Left hindlimb (tissue), 1 donor: Measurements from ENCODE around the gene FBXO36.
"Not testable (repeated sequence)": the region's sequence is repeated elsewhere in the genome, so short reads cannot be mapped to it uniquely, and the experiment has no call there.

ENCODE experiments used
- DNase-seq: peaks from one replicate; pipeline ENCODE4 v3.0.0-alpha.2; 2018

Gene FBXO36, protein sequence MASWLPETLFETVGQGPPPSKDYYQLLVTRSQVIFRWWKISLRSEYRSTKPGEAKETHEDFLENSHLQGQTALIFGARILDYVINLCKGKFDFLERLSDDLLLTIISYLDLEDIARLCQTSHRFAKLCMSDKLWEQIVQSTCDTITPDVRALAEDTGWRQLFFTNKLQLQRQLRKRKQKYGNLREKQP

DNA sequence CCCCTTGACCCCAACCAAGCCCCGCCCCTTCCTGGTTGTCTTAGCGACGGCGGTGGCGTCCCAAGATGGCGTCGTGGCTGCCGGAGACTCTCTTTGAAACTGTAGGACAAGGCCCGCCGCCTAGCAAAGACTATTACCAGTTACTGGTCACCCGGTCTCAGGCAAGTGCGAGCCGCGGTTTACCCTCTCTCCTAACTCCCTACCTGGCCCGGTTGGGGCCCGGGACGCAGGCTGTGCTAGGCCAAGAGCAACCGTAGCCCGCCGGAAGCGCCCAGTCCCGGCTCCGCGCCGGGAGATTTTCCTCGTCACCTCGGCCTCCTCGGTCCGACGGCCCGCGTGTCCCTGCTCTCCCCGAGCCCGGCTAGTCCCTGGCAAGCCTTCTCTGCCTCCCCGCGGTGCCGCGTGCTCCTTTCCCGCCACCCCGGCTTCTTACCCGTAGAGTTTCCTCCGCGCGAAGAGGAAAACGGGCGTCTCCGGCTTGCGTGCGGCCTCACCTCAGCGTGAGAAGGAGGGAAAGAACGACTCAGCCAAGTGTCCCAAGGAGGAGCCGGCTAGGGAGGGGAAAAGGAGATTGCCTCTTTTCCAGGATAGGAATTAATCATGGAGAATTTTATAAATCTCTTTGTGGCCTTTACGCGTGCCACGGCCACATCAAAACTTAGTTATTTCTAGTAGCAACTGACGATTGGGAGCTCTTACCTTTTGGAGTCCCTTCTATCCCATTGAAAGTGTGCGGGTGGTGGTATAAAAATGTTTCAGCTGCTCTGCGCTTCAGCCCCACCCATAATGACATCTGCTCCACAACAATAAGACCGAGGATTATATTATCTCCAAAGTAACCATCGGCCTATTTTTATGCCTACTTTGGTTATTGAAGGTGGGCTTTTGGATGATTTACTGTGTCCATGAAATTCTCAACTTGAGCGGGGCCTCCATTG, at the start of gene FBXO36:
Gene FBXO36 (plus strand): TSS at position 55 of the 938 bp plus-strand sequence. CDS start 11 bp downstream, at position 66.
- DNase-seq = no peak

DNA sequence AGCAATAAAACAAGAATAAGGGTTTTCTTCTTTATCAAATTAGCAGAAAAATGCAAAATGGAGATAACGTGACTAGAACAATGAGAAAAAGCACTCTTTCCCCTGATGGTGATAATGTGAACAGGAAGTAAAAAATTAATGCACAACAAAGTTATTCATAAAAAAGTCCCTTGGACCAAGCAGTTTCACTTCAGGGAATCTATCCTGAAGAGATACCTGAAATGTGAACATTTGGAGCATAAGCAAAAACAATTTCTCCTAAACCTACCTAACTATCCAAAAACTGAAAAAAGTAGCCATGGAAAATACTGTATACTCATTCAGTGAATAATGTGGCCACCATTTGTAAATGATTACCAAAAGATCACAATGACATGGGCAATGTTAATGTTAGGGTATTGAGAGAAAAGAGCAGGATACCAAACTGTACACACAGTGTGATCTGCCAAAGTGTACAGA, 49.2 kb upstream of the FBXO36 start:
- no peak for DNase-seq

DNA sequence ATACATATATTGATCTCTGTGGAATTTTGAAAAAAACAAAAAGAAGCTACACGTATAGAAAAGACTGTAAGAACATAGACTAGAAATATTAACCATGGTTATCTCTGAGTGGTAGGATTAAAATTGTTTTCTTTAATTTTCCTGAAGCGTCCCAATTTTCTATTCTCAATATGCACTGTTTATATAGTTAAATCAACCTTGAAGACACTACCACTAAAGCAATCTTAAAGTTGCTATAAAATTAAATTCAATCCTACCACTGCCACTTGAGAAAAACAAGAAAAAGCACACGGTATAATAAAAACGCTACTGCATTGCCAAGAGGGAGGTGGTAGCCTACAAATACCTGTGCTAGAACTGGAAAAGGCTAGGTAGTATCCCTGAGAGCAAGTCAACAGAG, 47.7 kb upstream of the FBXO36 start:
- no peak for DNase-seq

DNA sequence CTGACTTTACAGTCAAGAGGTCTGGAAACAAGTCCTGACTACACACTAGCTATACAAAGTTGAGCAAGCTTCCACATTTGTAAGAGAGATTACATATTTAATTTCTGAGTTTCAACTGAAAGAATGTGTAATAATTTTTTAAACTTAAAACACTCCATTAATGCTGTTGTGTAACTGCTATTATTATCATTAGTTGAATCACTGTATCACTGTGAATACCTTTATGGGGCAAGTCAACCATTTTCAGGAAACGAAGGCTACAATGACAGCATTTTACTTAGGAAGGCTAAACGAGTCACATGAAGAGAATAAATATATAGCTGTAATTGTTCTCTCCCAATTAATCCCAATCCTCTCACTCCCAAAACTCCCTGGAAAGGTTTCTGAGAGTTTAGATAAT, 46.8 kb upstream of the FBXO36 start:
- DNase-seq = no peak

DNA sequence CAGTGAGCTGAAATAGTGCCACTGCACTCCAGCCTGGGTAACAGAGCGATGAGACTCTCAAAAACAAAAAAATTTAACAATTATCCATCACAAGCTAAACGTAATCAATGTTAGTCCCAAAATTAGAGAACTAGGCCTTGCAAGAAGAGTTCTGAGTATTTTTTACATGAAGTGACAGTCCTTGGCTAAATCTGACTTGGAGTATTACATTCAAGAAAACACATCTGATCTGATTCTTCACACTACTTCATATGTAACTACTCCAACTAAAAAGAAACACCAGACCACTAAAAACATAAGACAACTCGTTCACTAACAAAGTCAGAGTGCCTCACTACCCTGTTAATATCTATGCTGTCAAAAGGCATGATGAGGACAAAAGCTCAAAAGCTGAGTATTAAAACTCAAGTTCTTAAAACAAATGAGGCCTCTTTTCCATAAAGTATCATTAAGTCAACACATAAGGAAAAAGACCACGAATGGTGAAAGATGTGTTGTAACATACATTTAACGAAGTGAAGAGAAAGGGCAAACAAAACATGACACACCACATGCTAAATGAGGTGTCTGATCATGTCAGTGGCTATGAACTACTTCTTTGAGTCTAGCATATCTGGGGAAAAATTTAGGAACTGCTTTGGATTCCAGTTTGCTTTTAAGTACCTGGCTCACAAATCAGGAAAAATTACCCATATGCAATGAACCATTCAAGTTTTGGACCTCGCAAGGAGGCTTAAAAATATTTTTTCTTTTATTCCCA, 42.9 kb upstream of the FBXO36 start:
- no peak for DNase-seq

DNA sequence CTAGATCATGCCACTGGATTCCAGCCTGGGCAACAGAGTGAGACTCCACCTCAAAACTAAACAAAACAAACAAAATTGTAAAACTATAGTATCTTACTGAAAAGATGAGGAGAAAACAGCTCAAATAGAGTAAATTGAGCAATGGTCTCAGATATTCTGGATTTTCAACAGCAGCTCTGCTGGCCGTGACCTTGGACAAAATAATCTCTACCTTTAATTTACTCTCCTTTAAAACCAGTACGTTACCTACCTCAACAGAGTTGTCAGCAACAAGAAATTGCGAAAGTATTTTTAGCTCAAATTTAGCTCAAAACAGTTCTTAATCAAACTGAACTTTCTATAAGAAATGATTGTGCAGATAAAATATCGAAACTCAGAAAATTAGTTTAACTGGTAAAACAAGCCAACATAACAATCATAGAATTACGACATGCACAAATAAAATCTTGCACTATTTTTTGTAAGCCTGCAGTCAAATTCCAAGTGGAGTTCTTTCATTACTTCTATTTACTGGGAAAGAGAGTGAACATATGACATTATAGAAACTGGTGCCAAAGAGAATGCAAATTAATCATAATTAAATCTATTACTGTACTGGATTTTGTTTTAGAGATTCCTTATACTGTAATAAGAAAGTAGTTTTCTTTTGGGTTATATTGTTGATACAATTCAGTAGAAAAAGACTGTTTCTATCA, 41.3 kb upstream of the FBXO36 start:
- no peak for DNase-seq

DNA sequence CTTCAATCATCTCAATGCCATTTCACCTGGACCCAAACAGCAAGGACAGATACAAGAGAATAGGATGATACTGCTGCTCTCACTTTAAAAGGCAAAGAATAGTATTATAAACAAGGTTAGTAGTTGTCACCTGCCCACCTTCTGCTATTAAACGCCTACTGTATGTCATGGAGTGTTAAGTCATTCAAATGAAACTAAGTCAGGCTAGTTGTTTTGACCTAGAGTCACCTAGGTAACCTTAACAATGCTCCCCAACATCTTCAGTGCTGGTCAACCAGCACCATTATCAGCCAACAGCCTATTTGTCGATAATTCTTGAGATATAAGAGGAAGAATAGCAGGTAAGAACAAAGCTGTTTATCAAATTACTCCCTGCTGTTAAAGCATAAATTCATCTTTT, 39.7 kb upstream of the FBXO36 start:
- no peak for DNase-seq

DNA sequence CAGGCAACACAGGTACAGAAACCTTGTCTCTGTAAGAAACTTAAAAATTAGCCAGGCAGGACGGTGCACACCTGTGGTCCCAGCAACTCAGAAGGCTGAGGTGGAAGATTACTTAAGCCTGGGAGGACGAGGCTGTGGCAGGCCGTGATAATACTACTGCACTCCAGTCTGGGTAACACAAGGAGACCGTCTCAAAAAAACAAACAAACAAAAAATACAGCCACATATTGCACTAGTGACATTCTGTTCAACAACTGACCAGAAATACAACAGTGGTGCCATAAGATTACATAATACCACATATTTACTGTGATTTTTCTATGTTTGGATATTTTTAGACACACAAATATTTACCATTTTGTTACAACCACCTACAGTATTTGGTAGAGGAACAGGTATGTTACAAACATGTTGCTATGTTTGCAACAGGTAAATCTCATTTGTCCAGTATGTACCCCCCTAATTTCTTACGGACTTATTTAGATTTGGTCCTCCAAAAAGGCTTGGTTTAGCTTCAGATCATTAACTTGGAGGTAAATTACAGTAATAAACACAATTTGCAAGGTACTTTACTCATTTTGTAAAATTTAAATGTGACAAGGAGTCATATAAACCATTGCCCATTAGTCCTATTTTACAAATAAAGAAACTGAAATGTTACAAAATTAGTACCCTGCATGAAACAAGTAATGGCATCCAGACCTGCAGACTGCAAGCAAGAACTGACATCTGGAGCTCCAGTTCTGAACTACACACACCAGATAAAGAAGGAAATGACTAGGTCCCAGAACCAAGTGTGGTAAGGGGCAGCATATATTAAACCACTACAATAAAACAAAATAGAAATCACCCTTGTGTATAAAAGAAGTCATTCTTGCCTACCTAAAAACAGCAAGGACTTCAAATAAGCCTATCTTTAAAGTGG, 37.3 kb upstream of the FBXO36 start:
- DNase-seq = no peak

DNA sequence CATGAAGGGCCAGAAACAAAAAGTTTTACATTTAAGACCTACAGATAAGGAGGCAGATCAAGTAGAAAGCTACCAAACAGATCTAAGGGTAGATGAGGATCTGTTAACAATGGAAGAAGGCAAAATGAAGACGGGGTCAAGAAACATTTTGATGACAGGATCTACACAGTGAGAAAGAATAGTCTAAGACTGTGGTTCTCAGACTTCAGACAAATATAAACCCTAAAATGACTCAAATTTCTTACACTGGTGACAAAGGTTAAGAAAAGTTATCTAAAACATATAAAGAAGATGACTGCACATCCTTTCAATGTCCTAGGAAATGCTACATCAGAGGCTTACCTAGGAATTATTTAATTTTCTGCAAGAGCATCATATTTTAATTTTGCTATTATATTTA, 34.9 kb upstream of the FBXO36 start:
- no peak for DNase-seq

DNA sequence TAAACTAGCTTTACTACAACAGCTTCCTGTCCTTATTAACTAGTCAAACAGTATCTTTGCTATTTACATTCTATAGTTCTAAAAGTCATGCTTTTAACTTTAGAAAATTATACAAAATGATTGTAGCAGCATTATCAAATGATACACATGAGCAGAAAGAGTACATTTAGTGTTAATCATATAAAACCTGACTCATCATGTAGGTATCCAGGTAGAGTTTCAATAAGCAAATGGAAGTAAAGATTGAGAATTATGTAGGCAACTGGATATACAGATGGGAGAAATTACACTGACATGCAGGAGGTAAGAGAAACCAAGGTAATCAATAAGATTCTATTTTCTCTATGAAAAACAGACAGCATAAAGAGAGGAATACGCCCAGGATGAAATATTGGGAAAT, 34.3 kb upstream of the FBXO36 start:
- no peak for DNase-seq

DNA sequence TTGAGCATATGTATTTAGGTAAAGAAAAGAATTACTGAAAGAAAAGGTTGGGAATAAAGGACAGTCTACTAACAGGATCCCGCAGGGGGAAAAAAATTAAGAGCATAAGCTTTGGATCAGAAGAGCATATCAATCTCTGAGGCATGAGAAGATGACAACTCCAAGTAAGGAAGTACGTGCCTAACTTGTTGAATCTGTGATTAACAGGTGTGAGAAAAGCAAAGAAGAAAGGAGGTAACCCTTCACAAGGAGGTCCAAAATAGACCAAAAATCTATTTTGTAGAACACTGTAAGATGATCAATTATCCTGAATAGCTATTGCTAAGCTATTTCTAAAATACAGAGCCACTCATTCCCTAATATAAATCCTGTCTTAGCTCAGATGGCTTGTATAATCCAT, 33.3 kb upstream of the FBXO36 start:
- no peak for DNase-seq

DNA sequence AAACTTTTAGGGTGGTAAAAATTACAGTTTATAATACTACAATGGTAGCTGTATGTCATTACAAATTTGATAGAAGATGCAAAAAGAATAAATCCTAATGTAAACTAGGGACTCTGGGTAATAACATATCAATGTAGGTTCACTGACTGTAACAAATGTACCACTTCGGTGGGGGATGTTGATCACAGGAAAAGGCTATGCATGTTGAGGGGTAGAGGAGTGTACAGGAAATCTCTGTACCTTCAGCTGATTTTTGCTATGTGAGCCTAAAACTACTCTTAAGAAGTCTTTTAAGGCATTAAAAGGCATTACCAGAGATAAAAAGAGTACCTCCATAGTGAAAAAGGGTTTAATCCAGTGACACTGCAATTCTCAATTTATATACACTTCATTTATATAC, 25.4 kb upstream of the FBXO36 start:
- no peak for DNase-seq

DNA sequence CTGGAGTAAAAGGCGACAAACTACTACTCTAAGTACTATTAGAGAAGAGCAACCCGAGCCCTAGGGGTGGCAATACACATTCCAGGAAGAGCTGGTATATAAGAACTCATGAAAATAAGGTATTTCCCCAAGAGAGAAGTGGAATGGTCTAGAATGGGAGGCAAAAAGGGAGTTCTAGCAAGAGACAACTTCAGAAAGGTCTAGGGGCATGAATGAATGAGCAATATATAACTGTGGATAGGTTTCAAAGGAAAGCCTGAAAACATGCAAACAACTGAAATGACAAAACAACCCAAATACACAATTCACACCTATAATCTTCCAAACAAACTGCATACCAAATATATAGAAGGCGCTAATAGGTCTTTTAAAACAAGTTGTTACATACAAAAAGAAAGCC, 22.7 kb upstream of the FBXO36 start:
- no peak for DNase-seq

DNA sequence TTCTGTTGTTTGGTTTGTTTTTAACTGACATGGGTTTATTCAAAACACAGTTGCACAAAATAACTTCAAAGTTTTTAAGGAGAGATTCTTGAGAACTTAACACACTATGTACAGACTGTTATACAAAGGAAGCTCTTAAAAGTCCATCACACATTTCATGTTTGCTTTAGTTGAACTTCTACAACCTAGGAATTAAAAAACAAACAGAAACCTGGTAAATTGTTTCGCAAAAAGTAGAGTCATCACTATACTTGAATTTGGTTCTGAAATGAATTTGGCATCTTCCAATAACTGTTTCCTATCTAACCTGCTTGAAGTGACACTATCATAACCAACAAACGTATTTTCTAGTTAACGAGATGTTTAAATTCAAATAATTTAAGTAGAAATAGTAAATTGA, 22.3 kb upstream of the FBXO36 start:
- DNase-seq = no peak

DNA sequence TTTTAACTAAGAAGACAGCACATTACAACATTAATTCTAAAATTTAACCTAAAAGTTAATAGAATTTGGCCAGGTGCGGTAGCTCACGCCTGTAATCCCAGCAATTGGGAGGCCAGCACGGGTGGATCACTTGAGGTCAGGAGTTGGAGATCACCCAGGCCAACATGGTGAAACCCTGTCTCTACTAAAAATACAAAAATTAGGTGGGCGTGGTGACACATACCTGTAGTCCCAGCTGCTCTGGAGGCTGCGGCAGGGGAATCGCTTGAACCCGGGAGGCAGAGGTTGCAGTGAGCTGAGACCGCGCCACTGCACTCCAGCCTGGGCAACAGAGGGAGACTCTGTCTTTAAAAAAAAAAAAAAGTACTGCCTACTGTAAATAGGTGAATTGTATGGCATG, 21.8 kb upstream of the FBXO36 start:
- not testable (repeated sequence) for DNase-seq

DNA sequence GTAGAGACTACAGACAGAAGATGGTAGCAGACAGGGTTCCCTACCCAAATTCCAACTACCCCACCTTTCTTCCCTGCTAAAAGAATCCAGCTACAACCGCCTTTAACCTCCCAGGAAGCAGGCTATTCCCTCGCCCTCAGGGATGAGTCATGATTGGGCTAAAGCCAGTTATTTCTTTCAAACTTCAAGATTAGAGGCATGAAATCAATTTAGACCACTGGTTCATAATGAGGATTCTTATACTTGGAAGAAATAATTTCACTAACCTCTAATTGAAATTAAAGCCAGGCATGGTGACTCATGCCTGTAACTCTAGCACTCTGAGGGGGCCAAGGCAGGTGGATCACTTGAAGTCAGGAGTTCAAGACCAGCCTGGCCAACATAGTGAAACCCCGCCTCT, 20.5 kb upstream of the FBXO36 start:
- no peak for DNase-seq

DNA sequence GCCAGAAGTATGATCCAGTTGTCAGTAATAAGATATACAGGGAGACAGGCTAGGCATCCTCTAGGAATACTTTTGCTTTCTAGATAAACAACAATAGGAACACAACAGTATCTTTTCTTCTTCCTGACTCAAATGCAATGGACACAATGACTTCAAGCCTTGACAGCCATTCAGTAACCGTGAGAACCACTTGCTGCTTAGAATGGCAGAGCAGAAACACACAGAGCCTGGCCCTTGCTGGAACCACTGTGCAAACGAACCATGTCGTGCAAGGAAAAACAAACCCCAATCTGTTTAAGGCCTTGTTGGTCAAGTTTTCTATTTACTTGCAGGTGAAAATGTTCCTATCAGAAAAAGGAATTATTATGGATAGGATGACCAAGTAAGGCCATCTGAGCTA, 19.3 kb upstream of the FBXO36 start:
- no peak for DNase-seq

DNA sequence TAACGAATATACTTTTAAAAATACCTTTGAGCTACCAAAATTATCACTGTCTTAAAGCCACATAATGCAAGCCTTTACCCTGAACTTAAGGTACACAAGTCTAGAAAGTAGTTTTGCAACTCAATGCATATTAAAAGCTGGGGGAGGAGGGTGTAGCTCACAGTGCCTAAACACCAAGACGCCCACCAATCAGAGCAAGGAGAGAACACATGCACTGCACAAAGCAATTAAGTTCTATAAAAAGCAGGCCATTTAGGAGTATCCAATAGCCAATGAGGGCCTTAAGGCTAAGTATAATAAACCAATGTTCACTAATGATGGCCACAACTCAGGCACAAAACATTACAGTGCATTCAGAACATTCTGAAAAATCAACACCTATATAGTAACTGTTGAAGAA, 16.7 kb upstream of the FBXO36 start:
- DNase-seq = no peak

DNA sequence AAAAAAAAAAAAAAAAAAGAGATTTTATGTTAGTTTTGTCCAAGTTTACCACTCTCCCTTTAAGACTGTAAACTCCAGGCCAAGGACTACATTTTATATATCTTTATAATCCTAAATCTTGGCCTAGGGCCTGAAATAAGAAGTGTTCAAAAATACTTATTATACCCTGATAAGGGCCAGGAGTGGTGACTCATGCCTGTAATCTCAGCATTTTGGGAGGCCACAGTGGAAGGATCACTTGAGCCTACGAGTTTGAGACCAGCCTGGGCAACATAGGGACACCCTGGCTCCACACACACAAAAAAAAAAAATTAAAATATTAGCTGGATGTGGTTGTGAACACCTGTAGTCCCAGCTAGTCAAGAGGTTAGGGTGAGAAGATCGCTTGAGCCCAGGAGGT, 13.2 kb upstream of the FBXO36 start:
- no peak for DNase-seq

DNA sequence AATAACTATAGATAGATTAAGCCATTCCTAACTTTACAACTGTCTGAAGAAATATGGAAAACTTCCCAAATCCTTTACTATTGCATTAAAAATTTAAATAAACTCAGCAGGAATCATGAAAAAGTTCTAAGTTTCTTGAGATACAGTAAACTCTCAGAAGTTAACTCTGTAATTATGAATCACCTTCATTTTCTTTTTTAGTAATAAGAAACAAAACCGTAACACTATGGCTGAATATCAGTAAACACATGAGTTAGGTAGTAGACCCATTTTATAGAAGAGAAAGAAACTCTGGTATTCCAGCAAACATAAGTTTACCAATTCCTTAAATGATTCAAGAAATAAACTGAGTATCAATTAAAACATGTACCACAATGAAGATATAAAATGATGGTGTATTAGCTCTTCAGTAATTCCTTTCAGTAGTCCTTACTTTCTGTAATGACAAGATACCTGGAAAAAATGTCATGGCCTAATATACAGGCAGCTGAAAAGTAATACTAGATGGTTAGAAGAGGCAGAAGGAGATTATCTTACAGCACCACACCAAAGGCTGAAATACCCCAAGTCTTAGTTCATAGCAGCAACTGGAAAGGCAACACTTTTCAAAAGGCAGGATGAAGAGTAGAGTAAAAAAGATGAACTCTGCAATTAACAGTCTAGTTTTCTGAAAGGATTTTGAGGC, 12.0 kb upstream of the FBXO36 start:
- no peak for DNase-seq

DNA sequence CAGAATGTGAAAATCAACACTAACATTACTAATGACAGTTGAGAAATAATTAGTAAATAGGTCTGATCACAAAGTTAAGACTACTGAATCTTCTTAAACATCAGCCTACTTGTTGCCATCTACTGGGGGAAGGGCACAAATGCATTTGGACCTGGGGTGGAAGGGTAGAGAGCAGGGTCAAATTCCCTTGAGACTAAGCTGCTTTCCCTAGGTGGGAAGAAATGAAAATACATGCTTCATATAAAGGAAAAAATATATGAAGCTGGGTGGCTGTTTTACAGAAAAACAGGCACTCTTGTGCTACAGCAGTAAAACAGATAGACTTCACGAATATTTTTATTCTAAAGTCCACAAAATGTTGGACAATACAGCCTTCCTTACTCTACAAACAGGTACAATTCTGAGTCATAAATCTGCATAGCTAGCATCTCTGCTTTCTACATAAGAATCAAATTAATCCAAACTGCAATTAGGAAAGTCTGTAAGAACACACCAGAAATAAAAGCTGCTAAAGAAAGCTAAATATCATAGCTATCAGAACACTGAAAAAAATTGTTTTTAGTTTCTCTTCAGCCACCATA, 11.4 kb upstream of the FBXO36 start:
- DNase-seq = no peak
